Endodermal cell (in vitro differentiated cells): ENCODE measurements around the gene RUNX1. TPM values are rescaled to one million over a fixed set of nuclear protein-coding genes. Genes with fewer than 3 reads are reported as not detected.

ENCODE experiments used
- DNase-seq: peaks from one replicate; pipeline ENCODE4 v3.0.0-alpha.2; 2017
- H3K27ac ChIP-seq: 2 replicates; pipeline ENCODE4 v1.5.1; 2013; ENCODE audit warnings: mild to moderate bottlenecking, low read depth, low read length, moderate library complexity
- H3K27me3 ChIP-seq: 2 replicates; pipeline ENCODE4 v1.6.1; 2013; ENCODE audit warnings: mild to moderate bottlenecking, low read length, moderate library complexity; ENCODE audit not compliant: insufficient read depth, control insufficient read depth, poor library complexity, severe bottlenecking
- H3K36me3 ChIP-seq: 2 replicates; pipeline ENCODE4 v1.7.0; 2013; ENCODE audit warnings: mild to moderate bottlenecking, low read length, moderate library complexity; ENCODE audit not compliant: control insufficient read depth, insufficient read depth
- H3K4me1 ChIP-seq: one replicate; pipeline ENCODE4 v1.7.0; 2013; ENCODE audit warnings: low read length; ENCODE audit not compliant: control insufficient read depth, insufficient read depth
- H3K4me3 ChIP-seq: 2 replicates; pipeline ENCODE4 v1.5.1; 2013; ENCODE audit warnings: mild to moderate bottlenecking, low read length, moderate library complexity
- H3K9ac ChIP-seq: 2 replicates; pipeline ENCODE4 v1.6.1; 2013; ENCODE audit warnings: mild to moderate bottlenecking, low read length, moderate library complexity; ENCODE audit not compliant: poor library complexity, severe bottlenecking; ENCODE audit errors: extremely low read depth
- H3K9me3 ChIP-seq: 2 replicates; pipeline ENCODE4 v1.6.1; 2013; ENCODE audit warnings: mild to moderate bottlenecking, low read length, moderate library complexity; ENCODE audit not compliant: control insufficient read depth
- H3K27ac Mint-ChIP-seq: 2 replicates; pipeline ENCODE4 v1.8.0; 2020; ENCODE audit warnings: mixed read lengths
- H3K27me3 Mint-ChIP-seq: 2 replicates; pipeline ENCODE4 v1.8.0; 2021; ENCODE audit warnings: mild to moderate bottlenecking, mixed read lengths; ENCODE audit not compliant: insufficient read depth
- H3K36me3 Mint-ChIP-seq: 2 replicates; pipeline ENCODE4 v1.8.0; 2020; ENCODE audit warnings: low read depth, mixed read lengths
- H3K4me1 Mint-ChIP-seq: 2 replicates; pipeline ENCODE4 v1.8.0; 2020; ENCODE audit warnings: mixed read lengths
- H3K4me3 Mint-ChIP-seq: 2 replicates; pipeline ENCODE4 v1.8.0; 2020; ENCODE audit warnings: mild to moderate bottlenecking, moderate library complexity, mixed read lengths
- H3K9me3 Mint-ChIP-seq: 2 replicates; pipeline ENCODE4 v1.8.0; 2020; ENCODE audit warnings: mild to moderate bottlenecking, mixed read lengths
- WGBS, 2 experiments: methylation state at CpG; one replicate each; pipeline versions ENCODE4 v1.1.5 to v1.1.7; 2013; ENCODE audit warnings: missing lambda C conversion rate in 2 of 2, mixed read lengths in 1 of 2; ENCODE audit not compliant: insufficient coverage in 1 of 2, insufficient read length in 1 of 2; 5-methylcytosine and 5-hydroxymethylcytosine counted together
- total RNA-seq, 2 donors: library from RNA; stranded (reverse); fragmentation: NEBNext Ultra II Directional in 1 of 2; extraction: Animal tissue kit (Norgen Biotek cat#: 25700) in 1 of 2; gene quantifications; 2 replicates in 1 of 2; 3 replicates in 1 of 2; pipeline ENCODE4 v1.2.1, GENCODE V29; 2021
- TF ChIP-seq, protein P1 (sequence below): fragments of 200-600 bp; sonication (generic); conservative IDR thresholded peaks from 2 replicates; pipeline ENCODE4 v1.5.0; 2021; ENCODE audit warnings: antibody characterized with exemption, mild to moderate bottlenecking

RUNX1 gene
- total RNA-seq, 2 donors from 2014 or later: 0.31 to 2.8 TPM

DNA sequence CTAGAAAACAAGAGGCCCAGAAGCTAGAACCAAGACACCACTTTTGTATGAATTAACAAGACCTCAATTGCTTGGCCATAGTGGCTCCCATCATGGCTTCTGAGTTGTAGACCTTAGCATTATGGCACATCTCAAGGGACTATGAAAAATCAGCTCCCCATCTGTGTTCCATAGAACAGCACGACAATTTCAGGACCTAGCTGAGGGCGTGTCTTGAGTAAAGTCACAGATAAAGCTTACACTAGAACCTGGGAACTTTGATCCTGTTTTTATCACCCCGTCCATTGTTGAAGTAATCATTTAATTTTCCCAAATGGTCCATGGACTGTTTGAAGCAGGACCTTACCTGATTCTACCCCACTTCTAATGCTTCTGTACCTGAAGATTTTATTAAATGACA, 44.8 kb downstream of the RUNX1 start:
- whole genome bisulfite sequencing, 2 experiments: 91 to 93% methylated on average over 3 of the region's 3 CpGs
- Histone ChIP-seq H3K4me3 (no peak overlapping the region), H3K9me3 (no peaks in the 10 kb centered on the region), H3K27me3 (no peaks in the 10 kb centered on the region), H3K36me3 (no peaks in the 10 kb centered on the region), H3K9ac (no peak overlapping the region), H3K4me1 (no peaks in the 10 kb centered on the region), H3K27ac (no peak overlapping the region)
- H3K36me3 Mint-ChIP-seq: no peaks in the 10 kb centered on the region
- no peak overlapping the region for H3K4me3 Mint-ChIP-seq
- no peak overlapping the region for H3K27ac Mint-ChIP-seq
- TF ChIP-seq, protein P1, sequence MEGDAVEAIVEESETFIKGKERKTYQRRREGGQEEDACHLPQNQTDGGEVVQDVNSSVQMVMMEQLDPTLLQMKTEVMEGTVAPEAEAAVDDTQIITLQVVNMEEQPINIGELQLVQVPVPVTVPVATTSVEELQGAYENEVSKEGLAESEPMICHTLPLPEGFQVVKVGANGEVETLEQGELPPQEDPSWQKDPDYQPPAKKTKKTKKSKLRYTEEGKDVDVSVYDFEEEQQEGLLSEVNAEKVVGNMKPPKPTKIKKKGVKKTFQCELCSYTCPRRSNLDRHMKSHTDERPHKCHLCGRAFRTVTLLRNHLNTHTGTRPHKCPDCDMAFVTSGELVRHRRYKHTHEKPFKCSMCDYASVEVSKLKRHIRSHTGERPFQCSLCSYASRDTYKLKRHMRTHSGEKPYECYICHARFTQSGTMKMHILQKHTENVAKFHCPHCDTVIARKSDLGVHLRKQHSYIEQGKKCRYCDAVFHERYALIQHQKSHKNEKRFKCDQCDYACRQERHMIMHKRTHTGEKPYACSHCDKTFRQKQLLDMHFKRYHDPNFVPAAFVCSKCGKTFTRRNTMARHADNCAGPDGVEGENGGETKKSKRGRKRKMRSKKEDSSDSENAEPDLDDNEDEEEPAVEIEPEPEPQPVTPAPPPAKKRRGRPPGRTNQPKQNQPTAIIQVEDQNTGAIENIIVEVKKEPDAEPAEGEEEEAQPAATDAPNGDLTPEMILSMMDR: no peak
- H3K27me3 Mint-ChIP-seq: peaks cover 4% of the 10 kb centered on the region
- no peaks in the 10 kb centered on the region for H3K4me1 Mint-ChIP-seq
- DNase-seq: no peak
- peaks cover 2% of the 10 kb centered on the region for H3K9me3 Mint-ChIP-seq

DNA sequence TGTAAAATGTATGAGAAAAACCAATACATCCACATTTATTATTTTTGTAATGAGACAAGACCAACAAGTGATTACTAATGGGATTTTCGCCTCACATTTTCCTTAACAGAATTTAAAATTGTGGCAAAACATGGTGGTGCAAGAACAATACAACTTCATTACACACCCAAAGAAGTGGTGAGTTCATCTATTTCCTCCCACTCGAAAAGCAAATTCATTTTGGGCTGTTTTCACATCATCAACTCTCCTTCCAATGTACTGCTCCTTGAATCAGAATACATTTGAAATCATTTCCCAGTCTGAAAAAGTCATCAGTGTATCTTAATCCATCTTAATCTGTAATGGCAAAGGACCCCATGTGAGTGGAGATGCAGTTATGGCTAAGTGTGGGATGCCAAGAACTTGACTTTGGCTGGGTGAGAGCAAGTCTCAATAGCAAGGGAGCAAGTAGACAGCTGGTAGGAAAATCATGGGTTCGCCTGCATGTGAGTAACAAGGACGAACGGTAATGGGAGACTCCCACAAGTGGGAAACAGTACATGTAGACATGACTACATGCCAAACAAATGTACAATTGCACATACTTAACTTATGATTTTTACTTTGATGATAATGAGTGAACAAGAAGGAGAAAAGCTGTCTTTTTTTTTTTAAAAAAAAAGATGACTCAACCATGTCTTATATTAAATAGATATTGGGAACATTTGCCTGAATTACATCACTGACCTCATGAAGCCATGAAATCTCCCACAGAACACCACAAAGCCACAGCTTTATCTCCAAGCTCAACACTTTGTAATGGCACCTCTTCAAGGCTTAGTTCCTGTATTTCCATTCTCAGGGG, 46.0 kb downstream of the RUNX1 start:
- H3K36me3 Mint-ChIP-seq: no peaks in the 10 kb centered on the region
- peaks cover 2% of the 10 kb centered on the region for H3K9me3 Mint-ChIP-seq
- Histone ChIP-seq H3K27me3 (no peaks in the 10 kb centered on the region), H3K4me1 (no peaks in the 10 kb centered on the region), H3K9me3 (no peaks in the 10 kb centered on the region), H3K36me3 (no peaks in the 10 kb centered on the region), H3K27ac (no peak overlapping the region), H3K4me3 (no peak overlapping the region), H3K9ac (no peak overlapping the region)
- no peaks in the 10 kb centered on the region for H3K4me1 Mint-ChIP-seq
- H3K27ac Mint-ChIP-seq: no peak overlapping the region
- TF ChIP-seq, protein P1: no peak
- DNase-seq: no peak
- no peak overlapping the region for H3K4me3 Mint-ChIP-seq
- 83 to 95% methylated on average over 2 to 5 of the region's 5 CpGs for WGBS, 2 experiments
- H3K27me3 Mint-ChIP-seq: peaks cover 1% of the 10 kb centered on the region

DNA sequence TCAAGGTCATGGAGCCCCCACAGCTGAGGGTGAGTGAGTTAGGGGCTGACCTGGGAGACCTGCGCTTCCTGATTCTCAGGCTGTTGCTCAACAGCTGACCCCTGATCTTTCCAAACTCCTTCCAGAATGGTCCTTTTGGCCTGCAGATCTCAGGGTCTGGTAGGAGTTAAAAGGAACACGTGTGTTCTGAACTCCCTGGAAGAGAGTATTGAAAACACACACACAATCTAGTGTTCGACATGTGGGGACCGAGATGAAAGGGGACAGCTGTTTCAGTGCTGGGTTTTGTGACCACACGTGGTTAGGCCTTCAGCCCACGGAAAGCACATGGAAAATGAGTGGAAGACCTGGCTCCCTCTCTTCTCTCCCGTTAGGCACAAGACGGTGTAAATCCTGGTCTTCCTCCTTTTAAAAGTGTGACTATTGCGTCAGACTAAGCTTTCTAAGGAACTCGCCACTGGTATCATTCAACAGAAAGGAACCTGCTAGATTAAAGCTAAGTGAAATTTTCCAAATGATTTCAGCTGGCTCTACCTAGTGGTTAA, 49.6 kb downstream of the RUNX1 start:
- Histone ChIP-seq H3K4me1 (no peaks in the 10 kb centered on the region), H3K27me3 (no peaks in the 10 kb centered on the region), H3K4me3 (no peak overlapping the region), H3K27ac (no peak overlapping the region), H3K9ac (no peak overlapping the region), H3K36me3 (no peaks in the 10 kb centered on the region), H3K9me3 (no peaks in the 10 kb centered on the region)
- Mint-ChIP-seq H3K4me1 (peaks cover 7% of the 10 kb centered on the region), H3K27ac (no peak overlapping the region), H3K27me3 (no peaks in the 10 kb centered on the region), H3K4me3 (no peak overlapping the region), H3K36me3 (no peaks in the 10 kb centered on the region), H3K9me3 (peaks cover 2% of the 10 kb centered on the region)
- TF ChIP-seq, protein P1: no peak
- no peak for DNase-seq
- 94 to 96% methylated on average over 10 of the region's 10 CpGs for WGBS, 2 experiments
